Tongue (tissue), 2 donors: ENCODE measurements around the gene EIPR1. TPM values are rescaled to one million over a fixed set of nuclear protein-coding genes. Genes with fewer than 3 reads are reported as not detected.
"Not testable (repeated sequence)": the region's sequence is repeated elsewhere in the genome, so short reads cannot be mapped to it uniquely, and the experiment has no call there.

Experiments used
- DNase-seq: peaks from one replicate; pipeline ENCODE4 v3.0.0-alpha.2; 2015
- total RNA-seq: library from RNA; depleted of rRNA; stranded (reverse); fragments of >200 nt; gene quantifications from one replicate; pipeline ENCODE4 v1.2.3, GENCODE V29; 2014

The EIPR1 gene
- total RNA-seq, 1 donor from 2014 or later, result 28.9 TPM

DNA sequence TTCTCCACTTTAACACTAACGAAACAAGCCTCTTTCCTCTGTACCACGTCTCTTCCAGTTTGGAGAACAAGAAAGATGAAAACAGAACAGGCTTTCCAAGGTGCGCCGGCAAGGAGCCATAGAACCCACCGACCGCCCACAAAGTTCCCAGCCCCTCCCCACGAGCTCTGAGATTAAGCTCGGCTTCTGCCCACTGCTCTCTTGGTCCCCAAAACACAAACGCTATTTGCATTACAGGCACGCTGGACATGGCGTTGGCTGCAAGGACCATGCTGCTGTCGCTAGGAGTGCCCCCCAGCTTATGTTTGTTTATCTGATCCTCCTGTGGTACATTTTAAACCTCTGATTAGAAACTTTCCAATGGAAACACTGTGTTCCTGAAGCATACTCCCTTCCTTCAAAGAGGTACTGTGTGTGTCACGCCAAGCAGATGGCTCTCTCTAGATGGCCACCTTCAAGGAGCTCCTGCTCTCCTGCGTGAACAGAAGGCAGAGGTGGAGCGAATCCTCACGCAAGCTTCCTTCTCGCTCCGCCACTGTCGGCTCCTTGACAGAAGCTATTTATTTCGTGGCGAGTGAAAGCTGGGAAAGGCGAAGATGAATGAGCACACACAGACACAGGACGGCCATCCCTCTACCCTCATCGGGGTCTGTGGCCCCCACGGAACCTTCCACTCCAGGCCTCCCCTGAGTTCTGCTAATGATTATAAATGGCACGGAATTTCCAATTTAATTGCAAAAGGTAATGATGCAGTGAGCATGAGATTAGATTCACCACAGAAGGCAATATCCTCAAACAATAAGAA is 166.2 kb downstream of the EIPR1 start:
- no peak for DNase-seq

DNA sequence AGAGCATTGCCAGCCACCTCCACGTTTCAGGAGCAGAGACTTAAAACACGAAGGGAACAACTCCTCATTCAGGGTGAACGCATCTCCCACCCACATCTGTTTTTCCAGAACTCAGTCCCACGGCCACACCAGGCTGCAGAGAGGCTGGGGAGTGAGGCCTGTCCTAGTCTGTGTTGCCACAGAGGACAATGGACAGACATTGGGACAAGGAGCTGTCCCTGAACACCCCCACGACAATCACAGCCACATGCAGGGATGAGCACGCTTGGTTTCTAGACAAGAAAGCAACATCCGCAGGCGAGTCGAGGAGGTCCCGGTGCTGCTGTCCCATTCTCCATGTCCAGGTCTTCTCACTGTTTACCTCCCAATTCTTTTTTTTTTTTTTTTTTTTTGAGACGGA is 167.4 kb downstream of the EIPR1 start:
- no peak for DNase-seq

DNA sequence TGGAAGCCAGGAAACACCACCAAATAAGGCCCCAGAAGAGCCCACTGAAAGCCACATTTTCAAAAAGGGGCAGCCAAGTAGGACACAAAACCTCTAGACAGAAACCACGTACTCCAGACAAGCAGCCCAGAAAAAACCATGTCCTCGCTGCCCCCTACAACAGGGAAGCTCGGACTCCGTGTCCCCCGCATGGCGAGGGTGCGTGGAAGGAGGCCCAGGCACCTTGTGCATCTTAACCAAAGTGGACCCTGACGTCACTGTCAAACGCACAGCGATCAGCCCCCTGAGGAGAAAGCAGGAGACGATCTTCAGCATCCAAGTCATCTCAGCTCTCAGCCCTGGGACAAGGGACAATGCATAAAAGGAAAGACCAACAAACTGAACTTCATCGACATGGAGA is 168.4 kb downstream of the EIPR1 start:
- DNase-seq, result no peak

DNA sequence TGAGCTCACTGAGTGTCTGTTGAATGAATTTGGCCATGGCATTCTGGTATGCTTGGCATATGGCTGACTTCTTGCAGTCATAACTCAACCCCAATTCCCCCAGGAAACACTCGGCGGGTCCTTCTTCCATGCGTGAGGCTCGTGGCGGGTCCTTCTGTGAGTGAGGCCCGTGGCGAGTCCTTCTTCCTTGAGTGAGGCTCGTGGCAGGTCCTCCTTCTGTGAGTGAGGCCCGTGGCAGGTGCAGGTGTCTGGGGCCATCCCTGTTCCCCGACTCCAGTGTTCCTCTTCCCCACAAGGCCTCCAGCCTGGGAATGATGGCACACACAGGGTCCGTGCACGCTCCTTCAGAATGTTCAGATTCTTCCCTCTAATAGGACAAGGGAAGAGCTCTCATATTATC is 169.0 kb downstream of the EIPR1 start:
- no peak for DNase-seq

DNA sequence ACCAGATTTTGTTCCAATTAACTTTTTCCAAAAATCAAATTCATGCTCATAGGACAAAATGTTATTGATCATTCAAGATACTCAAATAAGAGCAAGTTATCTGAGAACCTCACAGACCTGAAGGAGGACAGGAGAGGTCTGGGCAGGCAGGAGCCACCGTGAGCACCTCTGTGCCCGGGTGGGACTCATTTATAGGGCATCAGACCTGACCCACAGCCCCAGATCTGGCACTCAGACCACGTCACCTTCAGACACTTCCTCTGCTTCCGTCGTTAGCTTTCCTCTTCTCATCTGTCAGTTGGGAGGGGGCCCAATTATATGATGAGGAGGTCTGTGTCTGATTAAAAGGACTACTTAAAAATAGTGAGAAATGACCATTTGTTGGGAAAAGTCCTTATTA is 169.4 kb downstream of the EIPR1 start:
- DNase-seq, result no peak

DNA sequence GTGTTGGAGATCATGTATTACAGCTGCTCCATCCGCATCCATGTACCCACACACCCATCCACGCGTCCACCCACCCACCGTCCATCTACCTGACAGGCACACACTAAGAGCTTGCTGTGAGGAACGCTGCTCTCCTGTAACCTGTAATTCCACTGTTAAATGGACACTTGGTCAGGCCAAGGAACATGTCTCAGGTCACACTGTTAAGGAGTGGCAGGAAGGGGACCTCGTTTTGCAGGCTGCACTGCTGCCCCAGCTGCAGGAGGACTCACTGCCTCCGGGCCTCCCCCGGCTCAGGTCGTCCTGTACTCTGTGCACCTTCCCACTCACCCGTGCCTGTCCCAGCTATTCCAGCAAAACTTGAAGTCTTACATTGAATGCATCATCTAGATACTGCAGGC is 170.5 kb downstream of the EIPR1 start:
- DNase-seq, result no peak

DNA sequence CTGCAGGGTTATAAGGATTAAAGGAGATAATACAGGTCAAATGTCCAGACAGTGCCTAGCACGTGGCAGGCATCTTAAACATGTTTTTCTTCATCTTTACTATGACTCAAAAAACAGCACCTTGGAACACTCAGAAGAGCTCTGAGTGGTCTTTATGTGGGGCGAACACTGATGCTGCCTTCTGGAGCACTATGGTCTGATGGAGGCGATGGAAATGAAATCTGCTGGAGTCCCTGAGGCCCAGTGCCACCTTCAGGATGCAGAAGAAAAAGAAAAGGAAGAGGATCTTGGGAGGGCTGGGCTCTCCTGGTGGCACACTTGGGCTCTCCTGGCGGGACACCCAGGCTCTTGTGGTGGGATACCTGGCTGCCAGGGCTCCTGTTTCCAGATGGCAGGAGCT is 171.8 kb downstream of the EIPR1 start:
- no peak for DNase-seq

DNA sequence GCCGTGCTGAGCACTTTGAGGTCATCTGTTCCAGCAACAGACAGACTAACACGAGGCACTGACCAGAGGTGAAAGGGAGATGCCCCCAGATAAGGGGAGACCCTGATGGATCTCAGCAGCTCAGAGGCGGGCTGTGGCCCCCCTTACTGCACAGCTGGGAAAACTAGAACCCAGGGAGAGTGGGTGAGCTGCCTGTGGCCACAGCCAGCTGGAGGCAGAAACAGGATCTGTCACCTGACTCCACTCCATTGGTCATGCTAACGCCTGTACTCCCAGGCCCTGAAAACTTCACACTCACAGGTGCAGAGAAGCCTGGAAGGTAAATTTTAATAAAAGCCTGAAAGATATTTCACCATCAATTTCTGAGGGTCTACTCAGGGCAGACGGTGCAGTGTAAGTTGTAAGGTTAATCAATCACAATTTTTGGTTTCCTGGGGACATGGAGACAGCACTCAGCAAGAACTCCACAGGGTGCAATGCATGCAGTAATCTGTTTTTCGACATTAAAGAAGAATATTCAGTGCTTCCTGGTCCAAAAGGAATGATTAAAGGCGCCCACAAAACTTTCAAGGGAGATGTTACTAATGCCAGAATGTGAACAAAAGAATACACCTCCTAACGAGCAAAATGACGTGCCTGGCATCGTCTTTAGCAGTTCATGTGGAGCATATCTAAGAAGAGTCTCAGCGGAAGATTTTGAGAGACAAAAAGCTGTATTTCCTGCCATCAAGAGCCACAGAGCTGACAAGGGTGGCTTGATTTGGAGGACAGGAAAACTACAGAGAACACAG is 173.4 kb downstream of the EIPR1 start:
- DNase-seq, result no peak

DNA sequence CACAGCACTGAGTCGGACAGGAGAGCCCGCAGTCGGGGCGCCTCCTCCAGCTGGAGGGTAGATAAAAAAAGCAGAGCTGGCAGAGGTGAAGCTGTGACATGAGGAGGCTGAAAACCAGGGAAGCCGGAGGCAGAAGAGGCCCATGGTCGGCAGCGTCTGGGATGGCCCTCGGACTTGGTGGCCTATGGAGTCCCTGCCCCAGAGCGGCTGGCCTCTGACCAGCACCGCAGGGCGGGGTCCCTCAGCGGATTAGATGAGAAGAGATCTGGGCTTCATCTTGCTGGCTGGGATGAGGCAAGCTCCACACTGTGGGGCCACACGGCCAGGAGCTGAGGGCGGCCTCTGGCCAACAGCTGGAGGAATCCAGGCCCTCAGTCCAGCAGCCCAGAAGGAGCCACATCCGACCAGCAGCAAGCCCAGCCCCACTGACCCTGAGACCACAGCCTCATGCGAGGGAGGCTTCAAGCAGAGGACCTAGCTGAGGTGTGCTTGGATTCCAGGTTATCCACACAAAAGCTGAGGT is 174.1 kb downstream of the EIPR1 start:
- no peak for DNase-seq

DNA sequence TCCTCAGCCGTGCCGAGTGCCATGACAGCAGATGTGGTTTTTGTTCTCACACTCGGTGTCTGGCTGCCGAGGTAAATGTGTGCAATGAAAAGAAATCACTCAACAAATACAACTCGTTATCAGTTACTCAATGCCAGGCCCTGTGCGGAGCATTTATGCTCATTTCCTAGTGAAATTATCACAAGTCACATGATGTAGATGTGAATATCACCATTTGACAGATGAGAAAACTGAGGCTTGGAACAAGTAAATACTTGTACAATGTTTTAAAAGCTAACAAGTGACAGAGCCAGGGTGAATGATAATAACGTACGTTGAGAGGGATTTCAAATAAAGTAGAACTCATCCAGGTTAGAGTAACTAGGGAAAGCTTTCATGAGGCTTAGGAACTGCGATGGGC is 174.7 kb downstream of the EIPR1 start:
- DNase-seq, result no peak

DNA sequence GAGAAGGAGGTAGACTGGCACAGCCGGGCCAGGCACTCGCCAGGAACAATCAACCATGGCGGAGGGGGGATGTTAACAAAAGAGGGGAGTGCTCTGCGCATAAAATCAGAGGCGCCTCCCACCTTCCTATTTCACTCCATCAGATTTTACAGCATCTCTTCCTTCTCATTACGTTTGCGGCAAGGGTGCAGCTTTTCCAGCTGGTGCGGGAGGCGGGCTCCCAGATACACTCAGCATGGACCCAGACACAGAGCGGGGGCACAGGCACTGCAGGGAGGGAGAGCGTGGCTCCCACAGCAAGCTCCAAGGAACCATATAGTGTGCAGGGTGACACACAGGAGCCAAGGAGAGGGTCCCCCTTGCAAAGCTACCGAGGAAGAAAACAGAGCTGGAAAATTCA is 176.3 kb downstream of the EIPR1 start:
- DNase-seq, result no peak

DNA sequence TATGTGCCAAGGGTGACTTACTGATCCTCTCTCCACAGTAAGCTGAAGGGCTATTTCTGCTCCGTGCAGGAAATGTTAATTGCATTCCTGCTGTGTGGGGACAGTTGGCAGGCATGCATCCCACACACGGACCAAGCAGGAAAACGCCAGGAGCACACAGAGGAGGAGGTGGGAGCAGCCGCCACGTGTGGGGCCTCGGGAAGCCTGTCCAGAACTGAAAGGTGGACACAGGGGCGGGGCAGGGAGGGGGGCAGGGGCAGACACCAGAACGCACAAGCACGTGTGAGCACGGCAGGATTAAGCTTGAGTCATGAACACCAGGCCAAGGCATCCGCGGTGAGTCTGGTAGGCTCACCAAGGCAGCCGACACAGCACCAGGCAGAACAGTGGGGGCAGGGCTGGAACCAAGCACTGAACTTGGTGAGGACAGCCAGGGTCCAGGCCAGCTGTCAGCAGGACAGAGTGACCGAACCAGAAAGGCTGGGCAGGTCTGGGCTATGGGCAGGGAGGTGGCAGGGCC is 177.1 kb downstream of the EIPR1 start:
- DNase-seq, result peak; percentile 44

DNA sequence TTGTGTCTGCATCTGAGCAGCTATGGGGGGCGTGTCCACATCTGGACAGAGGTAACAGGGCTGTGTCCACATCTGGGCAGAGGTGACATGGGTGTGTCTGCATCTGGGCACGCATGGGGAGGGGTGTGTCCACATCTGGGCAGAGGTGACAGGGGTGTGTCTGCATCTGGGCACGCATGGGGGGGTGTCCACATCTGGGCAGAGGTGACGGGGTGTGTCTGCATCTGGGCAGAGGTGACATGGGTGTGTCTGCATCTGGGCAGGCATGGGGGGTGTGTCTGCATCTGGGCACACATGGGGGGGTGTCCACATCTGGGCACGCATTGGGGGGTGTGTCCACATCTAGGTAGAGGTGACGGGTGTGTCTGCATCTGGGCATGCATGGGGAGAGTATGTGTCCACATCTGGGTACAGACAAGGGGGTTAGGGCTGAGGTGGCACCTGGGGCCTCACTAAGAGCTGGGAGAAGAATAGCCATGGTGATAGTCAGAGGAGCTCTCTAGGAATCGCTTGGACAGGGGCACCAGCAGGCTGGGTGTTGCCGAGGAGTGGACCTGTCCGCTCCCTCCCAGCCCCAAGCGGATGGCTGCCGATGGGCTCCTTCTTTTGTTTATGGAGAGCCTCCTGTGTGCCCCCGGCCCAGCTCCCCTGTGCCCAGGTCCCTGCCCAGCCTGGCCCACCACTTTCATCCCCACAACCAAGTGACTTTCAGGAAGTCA is 177.8 kb downstream of the EIPR1 start:
- no peak for DNase-seq

DNA sequence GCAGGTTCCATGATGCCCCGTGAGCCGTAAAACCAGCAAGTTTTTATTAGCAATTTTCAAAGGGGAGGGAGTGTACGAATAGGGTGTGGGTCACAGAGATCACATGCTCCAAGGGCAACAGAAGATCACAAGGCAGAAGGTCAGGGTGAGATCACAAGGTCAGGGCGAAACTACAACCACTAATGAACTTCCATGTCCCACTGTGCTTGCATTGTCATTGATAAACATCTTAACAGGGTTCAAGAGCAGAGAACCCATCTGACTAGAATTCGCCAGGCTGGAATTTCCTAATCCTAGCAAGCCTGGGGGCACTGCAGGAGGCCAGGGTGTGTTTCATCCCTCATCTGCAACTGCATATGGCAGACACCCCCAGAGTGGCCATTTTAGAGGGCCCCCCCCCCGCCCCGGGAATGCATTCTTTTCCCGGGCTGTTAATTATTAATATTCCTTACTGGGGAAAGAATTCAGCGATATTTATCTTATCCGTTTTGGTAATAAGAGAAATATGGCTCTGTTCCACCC is 178.9 kb downstream of the EIPR1 start:
- not testable (repeated sequence) for DNase-seq

DNA sequence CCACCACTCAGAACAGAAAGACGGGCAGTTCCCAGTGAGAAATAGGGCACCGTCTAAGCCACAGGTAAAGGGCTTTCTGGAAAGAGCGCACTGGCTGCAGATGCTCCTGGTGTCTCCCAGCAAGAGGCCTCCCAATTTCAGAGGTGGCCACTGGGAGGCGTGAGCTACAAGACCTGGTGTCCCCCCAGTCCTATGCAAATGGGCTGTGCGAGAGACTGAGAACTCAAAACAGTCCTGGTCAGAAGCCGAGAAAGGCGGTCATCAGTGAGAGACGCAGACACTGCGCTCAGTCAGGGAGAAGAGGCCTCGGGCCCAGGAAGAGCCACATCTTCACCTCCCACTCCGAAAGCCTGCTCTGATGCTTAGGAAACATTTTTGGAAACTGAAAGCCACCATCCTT is 179.5 kb downstream of the EIPR1 start:
- no peak for DNase-seq

DNA sequence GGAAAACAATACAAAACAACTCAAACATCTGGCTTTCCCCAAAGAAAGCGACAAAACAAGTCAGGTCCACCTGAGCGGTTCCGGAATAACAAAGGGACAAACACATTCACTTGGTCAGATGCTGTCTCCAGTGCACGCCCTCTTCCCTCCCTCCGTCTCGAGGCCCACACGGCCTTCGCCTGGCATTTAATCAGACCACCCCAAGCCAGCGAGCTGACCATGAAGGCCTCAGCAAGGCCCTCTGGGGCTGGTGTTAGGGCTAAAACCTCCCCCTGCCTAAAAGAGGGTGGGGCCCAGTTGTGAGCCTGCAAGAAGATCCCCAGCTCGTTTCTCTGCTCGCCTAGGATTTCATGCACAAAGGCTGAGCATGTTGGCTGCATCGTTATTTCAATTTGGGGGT is 180.3 kb downstream of the EIPR1 start:
- DNase-seq, result no peak

DNA sequence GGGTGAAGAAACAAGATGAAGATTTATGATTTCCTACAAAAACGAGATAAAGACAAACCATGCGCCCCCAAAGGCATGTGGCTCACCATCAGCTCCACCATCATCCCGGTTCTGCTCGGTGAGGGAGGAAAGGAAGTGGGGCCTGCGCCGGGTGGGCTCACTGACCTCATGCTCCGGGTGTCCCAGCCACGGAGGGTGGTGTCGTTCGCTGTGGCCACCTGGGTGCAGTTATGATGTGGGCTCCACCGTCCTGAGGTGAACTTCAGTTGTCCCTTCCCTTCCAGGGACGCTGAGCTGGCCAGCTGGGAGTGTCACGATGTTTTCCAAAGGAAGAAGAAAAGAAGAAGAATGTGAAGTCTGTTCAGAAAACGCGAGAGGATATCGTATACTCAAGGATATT is 180.9 kb downstream of the EIPR1 start:
- DNase-seq, result no peak

DNA sequence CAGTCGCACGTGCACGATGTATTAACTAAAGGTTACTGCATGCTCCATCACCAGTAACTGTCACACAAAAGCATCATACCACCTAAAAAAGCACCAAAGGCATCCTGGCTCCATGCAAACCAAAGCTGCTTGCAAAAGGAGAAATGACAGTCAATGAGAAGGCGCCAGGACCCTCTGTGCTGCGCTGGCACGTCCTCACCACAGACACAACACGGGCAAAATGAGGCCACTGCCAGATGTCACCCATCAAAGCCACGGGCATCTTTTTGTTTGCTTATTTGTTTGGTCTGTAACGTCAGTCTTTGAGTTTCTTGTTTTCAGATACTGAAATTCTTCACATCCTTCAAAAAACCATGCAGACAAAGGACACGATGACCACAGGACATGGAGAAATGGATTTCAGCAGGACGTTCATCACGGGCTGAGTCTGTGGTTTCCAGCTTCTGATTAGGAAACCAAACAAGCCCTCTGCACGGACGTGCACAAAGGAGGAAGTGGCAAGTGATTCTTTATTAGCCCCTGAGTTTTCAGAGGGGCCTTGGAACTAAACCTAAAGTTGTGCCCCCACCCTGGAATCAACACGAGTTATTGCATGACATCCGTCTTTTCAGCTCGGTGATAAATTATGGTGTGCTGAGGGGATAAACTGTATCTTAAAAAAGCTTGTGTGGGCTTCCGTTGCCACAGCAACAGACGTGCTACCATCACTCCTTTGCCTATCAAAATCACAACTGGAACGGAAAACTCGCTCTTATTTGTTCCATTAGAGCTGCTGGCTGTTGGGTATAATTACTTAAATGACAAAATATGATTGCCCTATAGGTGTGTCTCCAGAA is 181.8 kb downstream of the EIPR1 start:
- no peak for DNase-seq

DNA sequence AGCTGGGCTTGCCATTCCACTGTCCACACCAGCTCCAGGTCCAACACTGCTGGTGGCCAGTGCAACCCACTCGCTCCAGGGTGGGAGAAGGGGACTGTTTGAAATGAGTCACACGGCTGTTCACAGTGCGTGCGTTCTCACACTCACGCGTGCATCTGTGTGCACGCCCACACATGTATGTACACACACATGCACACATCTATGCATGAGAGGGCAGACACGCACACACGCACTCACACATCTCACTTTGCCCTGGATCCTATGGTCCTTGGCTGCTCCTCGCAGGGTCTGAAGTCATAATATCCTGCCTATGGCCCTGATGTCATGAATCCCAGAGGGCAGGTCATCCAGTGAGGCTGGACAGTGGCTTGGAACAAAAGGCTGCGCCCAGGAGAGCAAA is 182.8 kb downstream of the EIPR1 start:
- no peak for DNase-seq

DNA sequence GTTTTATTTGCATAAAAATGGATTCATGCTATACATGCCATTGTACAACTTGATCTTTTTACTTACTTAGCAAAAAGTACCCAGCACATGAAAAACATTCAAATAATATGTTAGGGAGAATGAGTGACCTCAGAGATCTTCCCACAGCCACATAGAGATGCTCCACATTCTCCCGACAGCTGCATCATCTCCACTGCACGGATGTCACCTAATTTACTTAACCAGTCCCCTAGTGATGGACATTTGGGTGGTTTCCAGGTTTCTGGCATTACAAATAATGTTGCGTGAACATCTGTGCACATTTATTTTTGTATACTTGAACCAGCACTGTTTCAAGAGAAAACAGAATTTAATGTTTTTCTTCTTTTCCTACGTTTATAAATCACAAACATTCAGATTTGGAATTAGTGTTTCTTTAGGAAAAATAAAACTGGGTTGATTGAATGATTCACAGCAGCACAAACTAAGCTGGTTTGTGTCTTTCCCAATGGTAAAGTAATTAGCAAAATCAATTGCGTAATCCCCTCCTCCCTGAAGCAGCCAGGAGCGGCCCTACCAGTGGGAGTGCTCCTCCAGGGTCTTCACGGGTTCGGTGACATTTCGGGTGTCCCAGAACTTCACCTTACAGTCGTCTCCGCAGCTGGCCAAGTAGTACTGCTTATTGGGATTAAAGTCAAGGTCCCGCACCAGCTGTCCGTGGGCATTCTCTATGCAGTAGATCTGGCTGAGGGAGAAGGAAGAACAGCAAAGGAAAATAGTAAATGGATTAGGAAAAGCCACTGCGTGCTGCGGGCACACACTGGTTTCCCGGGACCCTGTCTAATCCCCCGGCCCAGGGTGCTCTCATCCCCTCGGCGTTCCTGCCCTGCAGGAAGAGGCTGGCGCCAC is 183.9 kb downstream of the EIPR1 start:
- peak; percentile 49 for DNase-seq
